ENCODE data around the gene LRRC7.

LRRC7 gene

GRCh38 chr1:69688193-69688592 is 120.5 kb downstream of the LRRC7 start:
- POLR2A ChIA-PET: no interaction called here
- CTCF ChIA-PET: interaction anchor here (0.6 kb wide), 1 partner anchor 268 kb away, joined by 3 read pairs; no protein-coding TSS in a partner anchor
- DNase-seq: peak in 2 of 3 donors; percentile 1 to 23
- Histone ChIP-seq H3K9me3 (ENCODE audit: control extremely low read depth in 1 of 5, control insufficient read depth in 4 of 5, insufficient read depth in 2 of 5, low read depth in 1 of 5, low read length in 4 of 5) (peaks cover 0 to 3% (median 0%) of the 10 kb centered on the region in 5 experiments), H3K4me1 (ENCODE audit: control extremely low read depth in 1 of 4, control insufficient read depth in 4 of 4, insufficient read depth in 4 of 4, low read length in 3 of 4) (no peaks in the 10 kb centered on the region), H3K36me3 (ENCODE audit: control insufficient read depth in 4 of 4, insufficient read depth in 4 of 4, low read length in 3 of 4) (no peaks in the 10 kb centered on the region), H3K27me3 (replicated peaks in 2 of 5; ENCODE audit: control insufficient read depth in 4 of 5, insufficient read depth in 5 of 5, low read length in 4 of 5) (no peaks in the 10 kb centered on the region), H3K27ac (ENCODE audit: insufficient read depth in 1 of 2, low read depth in 1 of 2, low read length in 2 of 2, poor library complexity in 1 of 2, severe bottlenecking in 2 of 2) (no peak overlapping the region), H3K4me3 (ENCODE audit: control insufficient read depth in 1 of 7, extremely low read depth in 1 of 7, insufficient read depth in 4 of 7, low read depth in 2 of 7, low read length in 6 of 7) (peak overlapping the region in 1 of 7 experiments; percentile 6)
- 89% methylated on average over 1 of the region's 2 CpGs for WGBS (ENCODE audit: insufficient coverage)

GRCh38 chr1:69691179-69691578 is 123.5 kb downstream of the LRRC7 start:
- no peaks in the 10 kb centered on the region for H3K36me3 ChIP-seq (ENCODE audit: control insufficient read depth in 4 of 4, insufficient read depth in 4 of 4, low read length in 3 of 4)
- WGBS (ENCODE audit: insufficient coverage): 100% methylated on average over 1 of the region's 3 CpGs
- H3K9me3 ChIP-seq (ENCODE audit: control extremely low read depth in 1 of 5, control insufficient read depth in 4 of 5, insufficient read depth in 2 of 5, low read depth in 1 of 5, low read length in 4 of 5): peaks cover 0 to 3% (median 0%) of the 10 kb centered on the region in 5 experiments
- ChIA-PET CTCF (no interaction called here), POLR2A (no interaction called here)
- H3K4me3 ChIP-seq (ENCODE audit: control insufficient read depth in 1 of 7, extremely low read depth in 1 of 7, insufficient read depth in 4 of 7, low read depth in 2 of 7, low read length in 6 of 7): no peak overlapping the region
- DNase-seq: no peak
- no peaks in the 10 kb centered on the region for H3K27me3 ChIP-seq (replicated peaks in 2 of 5; ENCODE audit: control insufficient read depth in 4 of 5, insufficient read depth in 5 of 5, low read length in 4 of 5)
- H3K4me1 ChIP-seq (ENCODE audit: control extremely low read depth in 1 of 4, control insufficient read depth in 4 of 4, insufficient read depth in 4 of 4, low read length in 3 of 4): no peaks in the 10 kb centered on the region
- no peak overlapping the region for H3K27ac ChIP-seq (ENCODE audit: insufficient read depth in 1 of 2, low read depth in 1 of 2, low read length in 2 of 2, poor library complexity in 1 of 2, severe bottlenecking in 2 of 2)

GRCh38 chr1:69693921-69694675 is 126.4 kb downstream of the LRRC7 start:
- Histone ChIP-seq H3K27me3 (replicated peaks in 2 of 5; ENCODE audit: control insufficient read depth in 4 of 5, insufficient read depth in 5 of 5, low read length in 4 of 5) (no peaks in the 10 kb centered on the region), H3K4me1 (ENCODE audit: control extremely low read depth in 1 of 4, control insufficient read depth in 4 of 4, insufficient read depth in 4 of 4, low read length in 3 of 4) (no peaks in the 10 kb centered on the region), H3K4me3 (ENCODE audit: control insufficient read depth in 1 of 7, extremely low read depth in 1 of 7, insufficient read depth in 4 of 7, low read depth in 2 of 7, low read length in 6 of 7) (no peak overlapping the region), H3K36me3 (ENCODE audit: control insufficient read depth in 4 of 4, insufficient read depth in 4 of 4, low read length in 3 of 4) (no peaks in the 10 kb centered on the region), H3K9me3 (ENCODE audit: control extremely low read depth in 1 of 5, control insufficient read depth in 4 of 5, insufficient read depth in 2 of 5, low read depth in 1 of 5, low read length in 4 of 5) (no peaks in the 10 kb centered on the region), H3K27ac (ENCODE audit: insufficient read depth in 1 of 2, low read depth in 1 of 2, low read length in 2 of 2, poor library complexity in 1 of 2, severe bottlenecking in 2 of 2) (no peak overlapping the region)
- ChIA-PET CTCF (interaction anchor here (1.0 kb wide), 1 partner anchor 12 kb away, joined by 4 read pairs; no protein-coding TSS in a partner anchor), POLR2A (no interaction called here)
- no peak for DNase-seq

GRCh38 chr1:69697340-69697739 is 129.6 kb downstream of the LRRC7 start:
- H3K9me3 ChIP-seq (ENCODE audit: control extremely low read depth in 1 of 5, control insufficient read depth in 4 of 5, insufficient read depth in 2 of 5, low read depth in 1 of 5, low read length in 4 of 5): no peaks in the 10 kb centered on the region
- POLR2A ChIA-PET: no interaction called here
- 88% methylated on average over 1 of the region's 2 CpGs for WGBS (ENCODE audit: insufficient coverage)
- no peaks in the 10 kb centered on the region for H3K36me3 ChIP-seq (ENCODE audit: control insufficient read depth in 4 of 4, insufficient read depth in 4 of 4, low read length in 3 of 4)
- H3K4me1 ChIP-seq (ENCODE audit: control extremely low read depth in 1 of 4, control insufficient read depth in 4 of 4, insufficient read depth in 4 of 4, low read length in 3 of 4): no peaks in the 10 kb centered on the region
- H3K27me3 ChIP-seq (replicated peaks in 2 of 5; ENCODE audit: control insufficient read depth in 4 of 5, insufficient read depth in 5 of 5, low read length in 4 of 5): no peaks in the 10 kb centered on the region
- no peak overlapping the region for H3K4me3 ChIP-seq (ENCODE audit: control insufficient read depth in 1 of 7, extremely low read depth in 1 of 7, insufficient read depth in 4 of 7, low read depth in 2 of 7, low read length in 6 of 7)
- no peak for DNase-seq
- no peak overlapping the region for H3K27ac ChIP-seq (ENCODE audit: insufficient read depth in 1 of 2, low read depth in 1 of 2, low read length in 2 of 2, poor library complexity in 1 of 2, severe bottlenecking in 2 of 2)
- CTCF ChIA-PET: no interaction called here

GRCh38 chr1:69700770-69701169 is 133.0 kb downstream of the LRRC7 start:
- H3K9me3 ChIP-seq (ENCODE audit: control extremely low read depth in 1 of 5, control insufficient read depth in 4 of 5, insufficient read depth in 2 of 5, low read depth in 1 of 5, low read length in 4 of 5): no peaks in the 10 kb centered on the region
- no peaks in the 10 kb centered on the region for H3K4me1 ChIP-seq (ENCODE audit: control extremely low read depth in 1 of 4, control insufficient read depth in 4 of 4, insufficient read depth in 4 of 4, low read length in 3 of 4)
- 92% methylated on average over 2 of the region's 2 CpGs for WGBS (ENCODE audit: insufficient coverage)
- POLR2A ChIA-PET: no interaction called here
- H3K4me3 ChIP-seq (ENCODE audit: control insufficient read depth in 1 of 7, extremely low read depth in 1 of 7, insufficient read depth in 4 of 7, low read depth in 2 of 7, low read length in 6 of 7): no peak overlapping the region
- no peak overlapping the region for H3K27ac ChIP-seq (ENCODE audit: insufficient read depth in 1 of 2, low read depth in 1 of 2, low read length in 2 of 2, poor library complexity in 1 of 2, severe bottlenecking in 2 of 2)
- no peaks in the 10 kb centered on the region for H3K27me3 ChIP-seq (replicated peaks in 2 of 5; ENCODE audit: control insufficient read depth in 4 of 5, insufficient read depth in 5 of 5, low read length in 4 of 5)
- peak; percentile 0 to 24 (median 18) for DNase-seq
- H3K36me3 ChIP-seq (ENCODE audit: control insufficient read depth in 4 of 4, insufficient read depth in 4 of 4, low read length in 3 of 4): no peaks in the 10 kb centered on the region
- CTCF ChIA-PET: interaction anchor here (0.7 kb wide), 1 partner anchor 108 kb away, joined by 3 read pairs; no protein-coding TSS in a partner anchor

- 0% methylated on average over 2 of the region's 4 CpGs for WGBS (ENCODE audit: insufficient coverage)
- peak in 1 of 3 donors; percentile 1 for DNase-seq
- ChIA-PET CTCF (no interaction called here), POLR2A (no interaction called here)
- no peaks in the 10 kb centered on the region for H3K36me3 ChIP-seq (ENCODE audit: control insufficient read depth in 4 of 4, insufficient read depth in 4 of 4, low read length in 3 of 4)
- no peak overlapping the region for H3K27ac ChIP-seq (ENCODE audit: insufficient read depth in 1 of 2, low read depth in 1 of 2, low read length in 2 of 2, poor library complexity in 1 of 2, severe bottlenecking in 2 of 2)
- no peaks in the 10 kb centered on the region for H3K9me3 ChIP-seq (ENCODE audit: control extremely low read depth in 1 of 5, control insufficient read depth in 4 of 5, insufficient read depth in 2 of 5, low read depth in 1 of 5, low read length in 4 of 5)
- no peaks in the 10 kb centered on the region for H3K27me3 ChIP-seq (replicated peaks in 2 of 5; ENCODE audit: control insufficient read depth in 4 of 5, insufficient read depth in 5 of 5, low read length in 4 of 5)
- no peak overlapping the region for H3K4me3 ChIP-seq (ENCODE audit: control insufficient read depth in 1 of 7, extremely low read depth in 1 of 7, insufficient read depth in 4 of 7, low read depth in 2 of 7, low read length in 6 of 7)
- H3K4me1 ChIP-seq (ENCODE audit: control extremely low read depth in 1 of 4, control insufficient read depth in 4 of 4, insufficient read depth in 4 of 4, low read length in 3 of 4): no peaks in the 10 kb centered on the region
These were observed 134.4 kb downstream of the LRRC7 start for GRCh38 chr1:69702085-69702484.

GRCh38 chr1:69706473-69706872 is 138.8 kb downstream of the LRRC7 start:
- H3K4me3 ChIP-seq (ENCODE audit: control insufficient read depth in 1 of 7, extremely low read depth in 1 of 7, insufficient read depth in 4 of 7, low read depth in 2 of 7, low read length in 6 of 7): no peak overlapping the region
- POLR2A ChIA-PET: no interaction called here
- DNase-seq: no peak
- CTCF ChIA-PET: no interaction called here
- WGBS (ENCODE audit: insufficient coverage): no CpG with 5 or more reads among the region's 1 CpG
- no peaks in the 10 kb centered on the region for H3K4me1 ChIP-seq (ENCODE audit: control extremely low read depth in 1 of 4, control insufficient read depth in 4 of 4, insufficient read depth in 4 of 4, low read length in 3 of 4)
- no peaks in the 10 kb centered on the region for H3K27me3 ChIP-seq (replicated peaks in 2 of 5; ENCODE audit: control insufficient read depth in 4 of 5, insufficient read depth in 5 of 5, low read length in 4 of 5)
- H3K36me3 ChIP-seq (ENCODE audit: control insufficient read depth in 4 of 4, insufficient read depth in 4 of 4, low read length in 3 of 4): no peaks in the 10 kb centered on the region
- no peak overlapping the region for H3K27ac ChIP-seq (ENCODE audit: insufficient read depth in 1 of 2, low read depth in 1 of 2, low read length in 2 of 2, poor library complexity in 1 of 2, severe bottlenecking in 2 of 2)
- no peaks in the 10 kb centered on the region for H3K9me3 ChIP-seq (ENCODE audit: control extremely low read depth in 1 of 5, control insufficient read depth in 4 of 5, insufficient read depth in 2 of 5, low read depth in 1 of 5, low read length in 4 of 5)
